ENCODE data around the gene HNRNPU. TPM values are rescaled to one million over a fixed set of nuclear protein-coding genes. Genes with fewer than 3 reads are reported as not detected.

HNRNPU gene
- total and polyA plus RNA-seq, 2 of the 13 experiments (the other 11 are each of a cell fraction or from before 2014, with no cell fraction given) = 101 to 508 TPM

DNA sequence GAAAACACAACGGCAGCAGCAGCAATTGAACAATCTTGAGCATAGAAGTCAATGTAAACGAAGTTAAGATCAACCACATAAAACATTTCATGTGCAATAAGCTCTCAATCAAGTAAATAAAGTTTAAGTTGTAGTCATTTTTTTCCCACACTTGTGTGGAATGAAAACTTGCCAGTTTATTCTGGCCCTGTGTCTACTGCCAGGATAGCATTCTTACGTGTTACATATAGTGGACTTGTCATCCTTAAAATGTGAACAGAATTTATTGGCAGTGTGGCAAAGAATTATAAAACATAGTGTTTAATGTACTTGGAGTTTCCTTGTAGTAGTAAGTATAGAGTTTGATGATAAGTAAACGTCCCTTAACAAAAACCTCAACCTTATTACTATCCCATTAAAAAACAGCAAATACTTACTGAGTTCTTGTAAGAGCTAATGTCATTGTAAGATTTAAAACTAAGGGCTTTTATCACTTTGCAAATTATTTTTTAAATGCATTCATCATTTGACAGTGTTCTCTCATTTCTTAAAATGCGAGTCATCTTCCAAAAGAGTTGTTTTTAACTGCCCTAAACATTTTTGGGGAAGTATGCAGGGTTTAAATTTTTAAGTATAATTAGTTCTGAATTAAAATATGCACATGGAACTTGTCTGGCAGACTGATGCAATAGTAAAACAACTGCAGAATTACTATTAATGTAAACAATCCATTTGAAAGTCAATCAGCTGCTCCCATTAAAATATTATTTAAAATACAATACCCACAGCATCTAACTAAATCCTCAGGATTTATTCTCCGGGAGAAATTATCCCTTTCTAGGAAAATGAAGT is 21.0 kb downstream of the HNRNPU start:
- H2AFZ ChIP-seq (ENCODE audit: low read length) = no peak overlapping the region
- peaks cover 35% of the 10 kb centered on the region for H4K20me1 ChIP-seq (ENCODE audit: insufficient read depth, low read length)
- H3K27me3 ChIP-seq (ENCODE audit: control insufficient read depth in 1 of 2, insufficient read depth in 2 of 2, low read length in 2 of 2) = no peaks in the 10 kb centered on the region
- peaks cover 43% of the 10 kb centered on the region for H3K4me1 ChIP-seq (ENCODE audit: insufficient read depth, low read length)
- no peak overlapping the region for H3K27ac ChIP-seq (ENCODE audit: extremely low read length, insufficient read depth, low read length)
- no peak for TF ChIP-seq ZBTB7B (CRISPR knock-in tag; IDR thresholded peaks at IDR 0.05)
- TF ChIP-seq POLR2G (IDR thresholded peaks at IDR 0.05; ENCODE audit: low read depth, low read length) = 0 out of 2 replicates have a peak, but pooled peaks have one; percentile 53
- no peak for TF ChIP-seq ZNF24 (IDR thresholded peaks at IDR 0.05)
- no peak for TF ChIP-seq ZNF746 (CRISPR knock-in tag; IDR thresholded peaks at IDR 0.05)
- TF ChIP-seq ZNF101 (CRISPR knock-in tag; IDR thresholded peaks at IDR 0.05; ENCODE audit: borderline replicate concordance, low read depth) = no peak
- no peak for TF ChIP-seq ZNF615 (CRISPR knock-in tag; IDR thresholded peaks at IDR 0.05; ENCODE audit: borderline replicate concordance)
- TF ChIP-seq HNRNPL (IDR thresholded peaks at IDR 0.05; ENCODE audit: low read depth, low read length) = 0 out of 2 replicates have a peak, but pooled peaks have one; percentile 32
- TF ChIP-seq SNRNP70 (IDR thresholded peaks at IDR 0.05; ENCODE audit: low read depth, low read length) = 0 out of 2 replicates have a peak, but pooled peaks have one; percentile 59
- peak; percentile 75 for TF ChIP-seq RBFOX2 (IDR thresholded peaks at IDR 0.05; ENCODE audit: low read depth, low read length)
- TF ChIP-seq POLR2AphosphoS5 (IDR thresholded peaks at IDR 0.05; ENCODE audit: low read depth, low read length) = peak; percentile 40
- peak; percentile 76 for TF ChIP-seq RBM22 (optimal IDR thresholded peaks at IDR 0.05; ENCODE audit: low read length)
- no peak for TF ChIP-seq SRSF9 (IDR thresholded peaks at IDR 0.05; ENCODE audit: borderline replicate concordance, insufficient read depth, low read depth, low read length, poor library complexity, severe bottlenecking)
- no peak for DNase-seq (ENCODE audit: low spot score)
- peaks cover 6 to 29% of the 10 kb centered on the region in 2 experiments for H3K36me3 ChIP-seq (replicated peaks in 1 of 2; ENCODE audit: control insufficient read depth in 1 of 2, insufficient read depth in 2 of 2, low read length in 2 of 2)
- FAIRE-seq = no peak
- peaks cover 40% of the 10 kb centered on the region for H3K79me2 ChIP-seq (ENCODE audit: insufficient read depth, low read length)
- in situ Hi-C loops (cut with HindIII; ENCODE audit: extremely low pct_ligation_motif_present, low pct_unique_long_range_greater_than_20kb) (no loop called here), intact Hi-C loops (cut with micrococcal nuclease; ENCODE audit: unreplicated experiment) (no loop called here)
- no peak overlapping the region for H3K4me3 ChIP-seq (replicated peaks in 1 of 3; ENCODE audit: insufficient read depth in 1 of 3, low read depth in 2 of 3, low read length in 3 of 3)
- no peak overlapping the region for H3K9ac ChIP-seq (ENCODE audit: insufficient read depth, low read depth, low read length)
- TSS peak; percentile 25 for BruUV-seq (replicated peaks)
- ATAC-seq = no peak
- H3K4me2 ChIP-seq (ENCODE audit: low read depth, low read length) = no peak overlapping the region
- WGBS (ENCODE audit: low lambda C conversion rate) = 96% methylated on average over 6 of the region's 6 CpGs
- ChIA-PET POLR2A (interaction anchor here (1.3 kb wide), 1 partner anchor 8 kb away, joined by 4 read pairs; no protein-coding TSS in a partner anchor), CTCF (ENCODE audit: low intra/inter-chr PET ratio, low total read pairs) (no interaction called here)
- H3K9me3 ChIP-seq (ENCODE audit: low read length) = no peaks in the 10 kb centered on the region

All from HepG2 (cell line).